GM12878 (cell line): Measurements from ENCODE around the gene TNKS1BP1. TPM values are rescaled to one million over a fixed set of nuclear protein-coding genes. Genes with fewer than 3 reads are reported as not detected.

Experiments
- CEBPB ChIP-seq, 2 experiments: fragments of 150-350 bp in 1 of 2; IDR thresholded peaks; 2 replicates each; pipeline ENCODE4 v1.6.1; 2012 to 2014; ENCODE audit warnings: low read depth in 2 of 2, low read length in 2 of 2, borderline replicate concordance in 1 of 2, inconsistent platforms in 1 of 2
- GABPA ChIP-seq: IDR thresholded peaks from 2 replicates; pipeline ENCODE4 v1.6.1; 2014; ENCODE audit warnings: antibody characterized with exemption, low read depth, mild to moderate bottlenecking, inconsistent platforms
- GATAD2B ChIP-seq: fragments of 450-650 bp; conservative IDR thresholded peaks from 2 replicates; pipeline ENCODE4 v1.6.1; 2017; ENCODE audit warnings: low read depth, mild to moderate bottlenecking, moderate library complexity
- HDAC2 ChIP-seq: fragments of 200-600 bp; sonication (generic); IDR thresholded peaks from 2 replicates; pipeline ENCODE4 v1.6.1; 2017
- KAT2A ChIP-seq: conservative IDR thresholded peaks from 2 replicates; pipeline ENCODE4 v1.6.1; 2011; ENCODE audit warnings: low read depth, low read length; ENCODE audit not compliant: control insufficient read depth
- PAX8 ChIP-seq: fragments of 450-650 bp; IDR thresholded peaks from 2 replicates; pipeline ENCODE4 v1.6.1; 2017; ENCODE audit warnings: mild to moderate bottlenecking, moderate library complexity
- POLR2AphosphoS5 ChIP-seq: IDR thresholded peaks from 2 replicates; pipeline ENCODE4 v1.6.1; 2011; ENCODE audit warnings: mild to moderate bottlenecking, low read length, inconsistent platforms
- RAD21 ChIP-seq: IDR thresholded peaks from 2 replicates; pipeline ENCODE4 v1.6.1; 2011; ENCODE audit warnings: mild to moderate bottlenecking, low read depth, low read length, moderate library complexity; ENCODE audit not compliant: insufficient read depth
- RCOR1 ChIP-seq: conservative IDR thresholded peaks from 2 replicates; pipeline ENCODE4 v1.6.1; 2012; ENCODE audit warnings: low read depth, low read length, improper control_type of control experiment
- YY1 ChIP-seq: IDR thresholded peaks from 2 replicates; pipeline ENCODE4 v1.6.1; 2011; ENCODE audit warnings: low read depth, mild to moderate bottlenecking, low read length
- polyA plus RNA-seq, 11 experiments: library from polyadenylated mRNA; depleted of rRNA in 4 of 11; unstranded in 6 of 11; stranded (reverse) in 5 of 11; fragments of >200 nt; fragmentation: Nextera tagmentation in 4 of 11; fragmentation: Illumina TruSeq in 1 of 11; extraction: Ambion mirVana in 4 of 11; extraction: Trizol in 1 of 11; gene quantifications; 1 replicate in 1 of 11; 2 replicates in 10 of 11; pipeline versions ENCODE4 v1.2.1 to v1.2.3, GENCODE V29; 2011 to 2016; ENCODE audit warnings: inconsistent platforms in 2 of 11, missing spikeins in 2 of 11, low read depth in 1 of 11
- total RNA-seq, 4 experiments: library from RNA; depleted of rRNA in 3 of 4; stranded (reverse); fragments of >200 nt in 3 of 4; fragmentation: Illumina TruSeq in 1 of 4; extraction: Trizol in 1 of 4; gene quantifications; 2 replicates each; pipeline versions ENCODE4 v1.2.1 to v1.2.3, GENCODE V29; 2013 to 2021
- TF ChIP-seq, protein P1 (sequence below): fragments of 450-650 bp; IDR thresholded peaks from 2 replicates; pipeline ENCODE4 v1.6.1; 2017; ENCODE audit warnings: mild to moderate bottlenecking, low read depth, inconsistent platforms; ENCODE audit not compliant: poor library complexity, severe bottlenecking
- TF ChIP-seq, protein P2 (sequence below): IDR thresholded peaks from 2 replicates; pipeline ENCODE4 v1.6.1; 2012; ENCODE audit warnings: mild to moderate bottlenecking, low read depth, low read length
- TF ChIP-seq, protein P3 (sequence below): fragments of 450-650 bp; IDR thresholded peaks from 2 replicates; pipeline ENCODE4 v1.6.1; 2017; ENCODE audit warnings: antibody characterized with exemption, mild to moderate bottlenecking, moderate library complexity
- TF ChIP-seq, protein P4 (sequence below): IDR thresholded peaks from 2 replicates; pipeline ENCODE4 v1.6.1; 2012; ENCODE audit warnings: low read depth, low read length, improper control_type of control experiment
- TF ChIP-seq, protein P5 (sequence below): fragments of 450-650 bp; IDR thresholded peaks from 2 replicates; pipeline ENCODE4 v1.6.1; 2018; ENCODE audit warnings: borderline replicate concordance, mild to moderate bottlenecking; ENCODE audit not compliant: partially characterized antibody

TNKS1BP1 gene
- total and polyA plus RNA-seq, 10 of the 15 experiments (the other 5 are each of a cell fraction or from before 2014, with no cell fraction given) = 0.26 to 15.8 (median 4.3) TPM

DNA sequence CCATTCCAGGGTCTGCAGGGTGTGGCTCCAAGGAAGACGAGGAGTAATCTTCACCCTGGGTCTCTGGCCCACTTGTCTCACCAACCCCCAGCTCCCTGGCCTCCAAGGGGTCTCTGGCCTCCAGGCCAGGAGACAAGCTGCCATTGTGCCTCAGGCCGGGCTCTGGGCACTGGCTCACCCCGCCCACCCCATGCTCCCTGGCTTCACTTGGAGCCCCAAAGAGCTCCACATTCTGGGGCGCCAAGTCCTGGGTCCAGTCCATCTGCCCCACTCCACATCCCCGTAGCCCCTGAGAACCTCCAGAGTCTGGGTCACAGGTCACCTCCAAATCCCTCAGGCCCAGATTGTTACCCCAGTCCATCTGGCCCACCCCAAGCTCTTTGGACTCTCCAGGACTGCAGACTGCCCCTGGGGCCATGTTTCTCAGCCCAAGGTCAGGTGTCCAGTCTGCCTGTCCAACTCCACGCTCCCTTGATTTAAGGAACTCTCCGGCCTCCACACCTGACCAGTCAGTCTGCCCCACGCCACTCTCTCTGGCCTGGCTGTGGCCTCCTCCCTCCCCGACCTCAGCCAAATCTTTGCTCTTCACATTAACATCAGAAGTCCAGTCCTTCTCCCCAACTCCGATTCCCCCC lies 16.2 kb downstream of the TNKS1BP1 start (continued):
- TF ChIP-seq KAT2A (no peak), RCOR1 (no peak), POLR2AphosphoS5 (no peak), HDAC2 (no peak), CEBPB (IDR thresholded peaks at IDR 0.05; ENCODE audit: borderline replicate concordance in 1 of 2, low read depth in 2 of 2, low read length in 2 of 2) (no peak), GATAD2B (no peak), PAX8 (no peak), YY1 (no peak), GABPA (no peak), RAD21 (no peak)
- TF ChIP-seq, protein P1, sequence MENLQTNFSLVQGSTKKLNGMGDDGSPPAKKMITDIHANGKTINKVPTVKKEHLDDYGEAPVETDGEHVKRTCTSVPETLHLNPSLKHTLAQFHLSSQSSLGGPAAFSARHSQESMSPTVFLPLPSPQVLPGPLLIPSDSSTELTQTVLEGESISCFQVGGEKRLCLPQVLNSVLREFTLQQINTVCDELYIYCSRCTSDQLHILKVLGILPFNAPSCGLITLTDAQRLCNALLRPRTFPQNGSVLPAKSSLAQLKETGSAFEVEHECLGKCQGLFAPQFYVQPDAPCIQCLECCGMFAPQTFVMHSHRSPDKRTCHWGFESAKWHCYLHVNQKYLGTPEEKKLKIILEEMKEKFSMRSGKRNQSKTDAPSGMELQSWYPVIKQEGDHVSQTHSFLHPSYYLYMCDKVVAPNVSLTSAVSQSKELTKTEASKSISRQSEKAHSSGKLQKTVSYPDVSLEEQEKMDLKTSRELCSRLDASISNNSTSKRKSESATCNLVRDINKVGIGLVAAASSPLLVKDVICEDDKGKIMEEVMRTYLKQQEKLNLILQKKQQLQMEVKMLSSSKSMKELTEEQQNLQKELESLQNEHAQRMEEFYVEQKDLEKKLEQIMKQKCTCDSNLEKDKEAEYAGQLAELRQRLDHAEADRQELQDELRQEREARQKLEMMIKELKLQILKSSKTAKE = no peak
- TF ChIP-seq, protein P2, sequence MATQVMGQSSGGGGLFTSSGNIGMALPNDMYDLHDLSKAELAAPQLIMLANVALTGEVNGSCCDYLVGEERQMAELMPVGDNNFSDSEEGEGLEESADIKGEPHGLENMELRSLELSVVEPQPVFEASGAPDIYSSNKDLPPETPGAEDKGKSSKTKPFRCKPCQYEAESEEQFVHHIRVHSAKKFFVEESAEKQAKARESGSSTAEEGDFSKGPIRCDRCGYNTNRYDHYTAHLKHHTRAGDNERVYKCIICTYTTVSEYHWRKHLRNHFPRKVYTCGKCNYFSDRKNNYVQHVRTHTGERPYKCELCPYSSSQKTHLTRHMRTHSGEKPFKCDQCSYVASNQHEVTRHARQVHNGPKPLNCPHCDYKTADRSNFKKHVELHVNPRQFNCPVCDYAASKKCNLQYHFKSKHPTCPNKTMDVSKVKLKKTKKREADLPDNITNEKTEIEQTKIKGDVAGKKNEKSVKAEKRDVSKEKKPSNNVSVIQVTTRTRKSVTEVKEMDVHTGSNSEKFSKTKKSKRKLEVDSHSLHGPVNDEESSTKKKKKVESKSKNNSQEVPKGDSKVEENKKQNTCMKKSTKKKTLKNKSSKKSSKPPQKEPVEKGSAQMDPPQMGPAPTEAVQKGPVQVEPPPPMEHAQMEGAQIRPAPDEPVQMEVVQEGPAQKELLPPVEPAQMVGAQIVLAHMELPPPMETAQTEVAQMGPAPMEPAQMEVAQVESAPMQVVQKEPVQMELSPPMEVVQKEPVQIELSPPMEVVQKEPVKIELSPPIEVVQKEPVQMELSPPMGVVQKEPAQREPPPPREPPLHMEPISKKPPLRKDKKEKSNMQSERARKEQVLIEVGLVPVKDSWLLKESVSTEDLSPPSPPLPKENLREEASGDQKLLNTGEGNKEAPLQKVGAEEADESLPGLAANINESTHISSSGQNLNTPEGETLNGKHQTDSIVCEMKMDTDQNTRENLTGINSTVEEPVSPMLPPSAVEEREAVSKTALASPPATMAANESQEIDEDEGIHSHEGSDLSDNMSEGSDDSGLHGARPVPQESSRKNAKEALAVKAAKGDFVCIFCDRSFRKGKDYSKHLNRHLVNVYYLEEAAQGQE = no peak
- TF ChIP-seq, protein P3, sequence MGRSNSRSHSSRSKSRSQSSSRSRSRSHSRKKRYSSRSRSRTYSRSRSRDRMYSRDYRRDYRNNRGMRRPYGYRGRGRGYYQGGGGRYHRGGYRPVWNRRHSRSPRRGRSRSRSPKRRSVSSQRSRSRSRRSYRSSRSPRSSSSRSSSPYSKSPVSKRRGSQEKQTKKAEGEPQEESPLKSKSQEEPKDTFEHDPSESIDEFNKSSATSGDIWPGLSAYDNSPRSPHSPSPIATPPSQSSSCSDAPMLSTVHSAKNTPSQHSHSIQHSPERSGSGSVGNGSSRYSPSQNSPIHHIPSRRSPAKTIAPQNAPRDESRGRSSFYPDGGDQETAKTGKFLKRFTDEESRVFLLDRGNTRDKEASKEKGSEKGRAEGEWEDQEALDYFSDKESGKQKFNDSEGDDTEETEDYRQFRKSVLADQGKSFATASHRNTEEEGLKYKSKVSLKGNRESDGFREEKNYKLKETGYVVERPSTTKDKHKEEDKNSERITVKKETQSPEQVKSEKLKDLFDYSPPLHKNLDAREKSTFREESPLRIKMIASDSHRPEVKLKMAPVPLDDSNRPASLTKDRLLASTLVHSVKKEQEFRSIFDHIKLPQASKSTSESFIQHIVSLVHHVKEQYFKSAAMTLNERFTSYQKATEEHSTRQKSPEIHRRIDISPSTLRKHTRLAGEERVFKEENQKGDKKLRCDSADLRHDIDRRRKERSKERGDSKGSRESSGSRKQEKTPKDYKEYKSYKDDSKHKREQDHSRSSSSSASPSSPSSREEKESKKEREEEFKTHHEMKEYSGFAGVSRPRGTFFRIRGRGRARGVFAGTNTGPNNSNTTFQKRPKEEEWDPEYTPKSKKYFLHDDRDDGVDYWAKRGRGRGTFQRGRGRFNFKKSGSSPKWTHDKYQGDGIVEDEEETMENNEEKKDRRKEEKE = no peak
- TF ChIP-seq, protein P4, sequence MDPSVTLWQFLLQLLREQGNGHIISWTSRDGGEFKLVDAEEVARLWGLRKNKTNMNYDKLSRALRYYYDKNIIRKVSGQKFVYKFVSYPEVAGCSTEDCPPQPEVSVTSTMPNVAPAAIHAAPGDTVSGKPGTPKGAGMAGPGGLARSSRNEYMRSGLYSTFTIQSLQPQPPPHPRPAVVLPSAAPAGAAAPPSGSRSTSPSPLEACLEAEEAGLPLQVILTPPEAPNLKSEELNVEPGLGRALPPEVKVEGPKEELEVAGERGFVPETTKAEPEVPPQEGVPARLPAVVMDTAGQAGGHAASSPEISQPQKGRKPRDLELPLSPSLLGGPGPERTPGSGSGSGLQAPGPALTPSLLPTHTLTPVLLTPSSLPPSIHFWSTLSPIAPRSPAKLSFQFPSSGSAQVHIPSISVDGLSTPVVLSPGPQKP = no peak
- TF ChIP-seq, protein P5, sequence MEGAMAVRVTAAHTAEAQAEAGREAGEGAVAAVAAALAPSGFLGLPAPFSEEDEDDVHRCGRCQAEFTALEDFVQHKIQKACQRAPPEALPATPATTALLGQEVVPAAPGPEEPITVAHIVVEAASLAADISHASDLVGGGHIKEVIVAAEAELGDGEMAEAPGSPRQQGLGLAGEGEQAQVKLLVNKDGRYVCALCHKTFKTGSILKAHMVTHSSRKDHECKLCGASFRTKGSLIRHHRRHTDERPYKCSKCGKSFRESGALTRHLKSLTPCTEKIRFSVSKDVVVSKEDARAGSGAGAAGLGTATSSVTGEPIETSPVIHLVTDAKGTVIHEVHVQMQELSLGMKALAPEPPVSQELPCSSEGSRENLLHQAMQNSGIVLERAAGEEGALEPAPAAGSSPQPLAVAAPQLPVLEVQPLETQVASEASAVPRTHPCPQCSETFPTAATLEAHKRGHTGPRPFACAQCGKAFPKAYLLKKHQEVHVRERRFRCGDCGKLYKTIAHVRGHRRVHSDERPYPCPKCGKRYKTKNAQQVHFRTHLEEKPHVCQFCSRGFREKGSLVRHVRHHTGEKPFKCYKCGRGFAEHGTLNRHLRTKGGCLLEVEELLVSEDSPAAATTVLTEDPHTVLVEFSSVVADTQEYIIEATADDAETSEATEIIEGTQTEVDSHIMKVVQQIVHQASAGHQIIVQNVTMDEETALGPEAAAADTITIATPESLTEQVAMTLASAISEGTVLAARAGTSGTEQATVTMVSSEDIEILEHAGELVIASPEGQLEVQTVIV = no peak
- TF ChIP-seq, all 136 proteins: peak for 0
